Islet precursor cell (in vitro differentiated cells): ENCODE data around the gene IGSF9B.

Source experiments
- DNase-seq: peaks from one replicate; pipeline ENCODE4 v3.0.0-alpha.2; 2018

The IGSF9B gene

DNA sequence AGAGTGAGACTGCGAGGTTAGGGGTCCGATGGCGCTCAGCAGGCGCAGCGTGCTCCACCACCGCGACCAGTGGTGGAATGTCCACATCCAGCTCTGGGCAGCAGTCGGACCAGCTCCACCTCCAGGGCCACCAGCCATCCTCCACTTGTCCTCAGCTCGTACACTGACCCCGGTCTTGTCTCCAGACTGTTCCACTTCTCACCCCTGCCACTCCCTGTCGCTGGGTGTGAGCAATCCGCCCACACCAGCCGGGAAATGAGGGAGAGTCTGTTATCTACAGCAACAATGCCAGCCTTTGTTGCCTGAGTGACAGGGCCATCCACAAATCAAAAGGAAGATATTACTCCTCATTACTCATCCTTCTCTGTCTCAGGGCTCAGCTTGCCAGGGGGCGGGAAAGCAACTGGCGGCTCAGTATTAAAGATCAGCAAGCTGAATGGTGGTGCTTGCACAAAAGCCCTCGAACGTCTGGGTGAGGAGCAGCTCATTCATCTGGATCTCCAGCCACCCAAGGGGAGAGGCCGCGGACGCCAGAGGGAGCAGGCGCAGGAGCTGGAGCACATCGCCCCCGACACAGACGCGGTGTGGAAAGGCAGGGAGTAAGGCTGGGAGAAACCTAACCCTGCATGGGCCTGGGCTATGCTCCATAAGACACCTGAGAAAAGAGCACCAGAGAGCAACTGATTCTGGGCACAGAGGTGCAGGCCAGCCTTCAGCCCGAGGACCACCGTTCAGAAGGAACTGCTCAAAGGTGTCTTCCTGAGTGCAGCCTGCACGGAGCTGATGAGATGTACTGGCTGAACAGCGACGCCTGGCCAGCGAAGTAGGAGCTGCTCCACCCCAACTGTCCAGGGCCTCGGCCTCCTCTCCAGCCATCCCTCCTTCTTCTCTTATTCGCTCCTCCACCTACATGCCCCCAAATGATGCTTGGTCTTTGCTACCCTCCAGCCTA is 21.9 kb downstream of the IGSF9B start:
- peak; percentile 88 for DNase-seq

DNA sequence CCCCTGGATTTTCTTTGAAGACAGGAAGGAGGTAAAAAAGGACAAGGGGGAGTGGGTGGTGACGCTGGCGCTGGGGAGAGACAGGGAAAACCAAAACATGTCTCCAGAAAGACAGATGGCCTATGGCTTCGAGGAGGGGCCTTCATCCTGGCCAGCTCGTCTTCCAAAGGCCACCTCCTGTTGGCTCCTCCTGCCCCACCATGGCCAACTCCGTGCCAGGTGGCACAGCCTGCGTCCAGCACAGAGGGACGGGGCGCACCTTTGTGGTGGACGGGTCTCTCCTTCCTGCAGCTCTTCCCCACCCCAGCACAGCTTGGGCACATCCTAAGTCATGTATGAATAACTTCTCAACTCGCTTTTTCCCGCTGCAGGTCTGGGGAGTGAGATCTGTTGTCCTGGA is 22.7 kb downstream of the IGSF9B start:
- no peak for DNase-seq

DNA sequence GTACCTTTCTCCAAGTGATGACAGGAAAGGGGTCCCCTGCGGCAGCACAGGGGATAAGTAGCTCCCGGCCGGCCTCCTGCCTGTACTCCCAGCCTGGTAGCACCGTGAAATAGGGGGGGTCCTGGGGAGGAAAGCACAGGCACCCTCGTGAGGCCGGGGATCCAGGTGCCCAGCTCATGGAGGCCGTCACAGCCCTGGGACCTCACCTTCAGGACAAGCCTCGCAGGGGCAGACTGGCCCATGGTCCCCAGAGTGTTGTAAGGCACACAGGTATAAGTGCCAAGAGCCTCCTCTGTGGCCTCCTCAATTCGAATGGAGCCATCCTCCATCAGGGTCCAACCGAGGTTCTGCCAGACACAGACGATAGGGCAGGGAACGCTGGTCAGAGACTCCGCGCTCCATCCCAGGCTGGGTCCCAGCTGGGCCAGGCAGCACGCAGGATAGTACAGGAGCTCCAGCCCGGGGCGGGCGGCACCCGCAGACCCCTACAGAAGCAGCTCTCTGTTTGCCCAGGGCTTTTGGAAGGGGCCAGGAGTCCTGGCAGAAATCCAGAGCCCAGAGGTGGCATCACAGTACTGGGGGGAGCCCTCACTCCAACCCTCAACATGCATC is 25.2 kb downstream of the IGSF9B start:
- DNase-seq = no peak

DNA sequence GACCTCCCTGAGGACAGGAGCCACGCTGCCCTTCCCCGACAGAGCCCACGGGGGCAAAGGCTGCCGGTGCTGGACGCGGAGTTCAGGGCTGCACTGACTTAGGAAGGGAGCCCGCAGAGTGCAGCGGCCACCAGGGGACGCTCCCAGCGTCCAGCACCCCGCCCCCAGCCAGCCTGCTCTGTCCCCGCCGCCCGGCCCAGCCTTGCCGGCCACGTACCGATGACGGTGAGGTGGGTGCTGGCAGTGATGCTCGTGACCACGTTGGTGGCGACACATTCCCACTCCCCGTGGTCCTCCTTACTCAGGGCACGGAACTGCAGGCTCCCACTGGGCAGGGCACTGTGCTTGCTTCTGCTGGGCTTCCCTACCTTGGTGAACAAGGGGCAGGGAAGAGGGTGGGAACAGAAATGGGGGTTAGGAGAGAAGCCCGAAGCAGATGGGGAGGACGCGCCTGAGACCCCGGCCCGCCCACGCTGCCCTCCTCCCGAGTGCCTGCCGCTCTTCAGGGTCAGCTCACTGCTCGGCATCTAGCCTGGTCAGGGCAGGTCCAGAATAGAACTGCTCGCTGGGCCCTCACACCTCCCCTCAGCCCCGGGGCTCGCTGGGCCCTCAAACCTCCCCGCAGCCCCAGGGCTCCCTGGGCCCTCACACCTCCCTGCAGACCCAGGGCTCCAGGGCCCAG is 25.9 kb downstream of the IGSF9B start:
- DNase-seq = peak; percentile 78

DNA sequence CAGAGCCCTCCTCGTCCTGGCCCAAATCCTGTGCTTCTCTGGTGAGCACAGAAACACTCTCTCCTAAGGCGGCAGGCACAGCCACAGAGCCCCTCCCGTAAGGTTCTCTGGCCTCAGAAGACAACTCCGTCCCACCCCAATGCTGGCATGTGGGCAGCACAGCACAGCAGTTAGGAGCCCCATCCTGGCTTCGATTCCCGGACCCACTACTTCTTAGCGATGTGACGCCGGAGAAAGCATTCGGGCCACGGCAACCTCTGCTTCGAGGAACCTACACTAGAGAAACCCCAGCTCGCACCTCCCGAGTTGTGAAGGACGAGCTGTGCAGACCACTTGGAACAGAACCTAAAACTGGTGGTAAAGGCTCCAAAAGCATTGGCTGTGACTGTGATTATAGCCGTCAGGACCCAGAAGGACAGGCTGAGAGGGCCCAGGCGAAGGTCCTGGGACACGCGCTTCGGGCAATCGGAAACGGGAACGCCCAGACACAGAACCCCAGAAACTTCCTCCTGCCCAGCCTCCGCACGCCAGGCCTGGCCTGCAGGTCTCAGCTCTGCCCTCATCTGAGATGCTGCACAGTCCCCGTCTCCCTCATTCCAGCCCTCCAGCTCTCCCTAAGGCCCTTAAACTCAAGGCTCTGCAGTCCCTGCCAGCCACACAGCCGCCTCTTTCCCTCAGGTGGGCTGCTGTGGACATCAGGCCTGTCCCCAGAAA is 26.6 kb downstream of the IGSF9B start:
- no peak for DNase-seq

DNA sequence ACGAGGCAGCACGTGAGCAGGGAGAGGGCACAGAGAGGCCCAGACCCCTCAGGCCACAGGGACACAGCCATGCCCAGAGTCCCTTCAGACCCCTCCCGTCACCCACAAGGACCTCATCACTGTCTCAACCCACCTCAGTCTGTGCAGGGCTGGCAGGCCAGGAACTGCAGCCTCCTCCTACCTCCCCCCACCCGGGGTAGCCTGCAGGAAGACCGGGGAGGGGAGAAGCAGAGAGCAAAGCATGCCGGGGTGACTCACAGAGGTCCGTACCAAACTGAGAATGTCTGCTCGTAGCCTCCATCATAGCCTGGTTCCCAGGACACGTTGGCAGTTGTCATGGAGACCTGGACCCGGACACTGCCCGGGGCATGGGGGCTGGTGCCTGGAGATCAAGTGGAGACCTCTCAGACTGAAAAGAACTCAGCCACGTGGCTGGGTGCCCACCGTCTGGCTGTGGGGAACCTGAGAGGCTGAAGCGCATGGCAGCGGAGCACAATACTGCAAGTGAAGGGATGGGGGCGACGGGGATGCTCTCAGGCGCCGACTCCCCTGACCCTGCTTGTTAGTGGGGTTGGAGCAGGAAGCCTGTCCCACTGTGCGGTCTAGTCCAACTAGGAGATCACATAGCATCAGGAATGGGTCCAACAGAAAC is 27.2 kb downstream of the IGSF9B start:
- DNase-seq = peak; percentile 74

DNA sequence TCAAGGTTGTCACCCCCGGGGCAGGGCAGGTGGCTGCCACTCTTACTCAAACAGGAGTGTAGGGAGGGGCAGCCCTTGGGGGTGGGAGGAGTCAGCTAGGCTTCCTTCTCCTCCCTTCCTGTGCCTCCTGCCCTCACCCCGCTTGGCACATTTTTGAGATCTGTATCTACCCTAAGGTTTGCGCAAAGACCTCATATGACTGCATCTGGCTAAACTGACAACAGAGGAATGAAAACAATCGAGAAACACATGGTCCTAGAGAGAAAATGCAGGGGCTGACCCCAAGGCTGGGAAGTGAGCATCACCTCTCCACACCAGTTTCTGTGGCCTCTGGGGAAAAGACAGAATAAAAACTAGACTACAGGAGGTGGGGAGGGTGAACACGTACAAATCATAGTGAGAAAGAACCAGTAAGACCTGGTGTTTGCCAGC is 28.1 kb downstream of the IGSF9B start:
- DNase-seq = no peak

DNA sequence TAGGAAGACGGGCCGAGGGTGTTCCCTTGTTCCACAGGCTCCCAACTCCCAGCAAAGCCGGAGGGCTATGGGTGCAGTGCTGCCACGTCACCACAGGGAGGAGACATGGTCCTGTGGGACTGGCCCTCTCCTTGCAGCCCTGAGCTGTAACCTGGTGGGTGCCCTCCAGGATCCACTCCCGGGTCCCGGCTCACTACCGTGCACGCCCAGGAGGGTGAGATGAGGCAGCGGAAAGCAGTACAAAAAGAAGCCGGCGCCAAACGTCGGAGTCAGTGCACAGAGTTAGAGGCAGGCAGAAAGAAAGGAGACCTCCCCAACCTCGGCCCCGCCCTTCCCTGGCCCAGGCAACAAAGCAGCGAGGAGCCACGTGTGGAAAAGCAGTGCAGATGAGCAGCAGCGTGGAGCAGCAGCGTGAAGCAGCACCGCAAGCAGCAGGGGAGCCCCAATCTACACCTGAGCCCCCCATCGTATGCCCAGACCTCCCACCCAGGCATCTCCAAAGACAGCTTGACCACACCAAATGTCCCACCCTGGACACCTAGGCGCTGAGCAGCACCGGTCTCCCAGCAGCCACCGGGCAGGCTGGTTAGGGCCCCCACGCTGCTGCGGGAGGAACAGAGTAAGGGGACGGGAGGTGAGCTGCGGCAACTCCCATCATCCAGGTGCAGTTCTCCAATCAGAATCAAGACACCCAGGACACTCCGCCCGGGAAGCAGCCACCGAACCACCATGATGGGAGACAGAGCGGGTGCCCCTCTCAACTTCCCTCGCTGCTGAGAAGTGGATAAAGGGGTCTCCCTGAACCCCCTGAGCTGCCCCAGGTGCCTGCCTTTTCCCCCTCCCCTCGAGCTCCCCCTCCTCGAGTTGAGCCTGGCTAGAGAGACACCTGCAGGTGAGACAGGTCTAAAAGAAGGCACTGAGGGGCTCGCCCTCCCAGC is 28.8 kb downstream of the IGSF9B start:
- DNase-seq = peak; percentile 92

DNA sequence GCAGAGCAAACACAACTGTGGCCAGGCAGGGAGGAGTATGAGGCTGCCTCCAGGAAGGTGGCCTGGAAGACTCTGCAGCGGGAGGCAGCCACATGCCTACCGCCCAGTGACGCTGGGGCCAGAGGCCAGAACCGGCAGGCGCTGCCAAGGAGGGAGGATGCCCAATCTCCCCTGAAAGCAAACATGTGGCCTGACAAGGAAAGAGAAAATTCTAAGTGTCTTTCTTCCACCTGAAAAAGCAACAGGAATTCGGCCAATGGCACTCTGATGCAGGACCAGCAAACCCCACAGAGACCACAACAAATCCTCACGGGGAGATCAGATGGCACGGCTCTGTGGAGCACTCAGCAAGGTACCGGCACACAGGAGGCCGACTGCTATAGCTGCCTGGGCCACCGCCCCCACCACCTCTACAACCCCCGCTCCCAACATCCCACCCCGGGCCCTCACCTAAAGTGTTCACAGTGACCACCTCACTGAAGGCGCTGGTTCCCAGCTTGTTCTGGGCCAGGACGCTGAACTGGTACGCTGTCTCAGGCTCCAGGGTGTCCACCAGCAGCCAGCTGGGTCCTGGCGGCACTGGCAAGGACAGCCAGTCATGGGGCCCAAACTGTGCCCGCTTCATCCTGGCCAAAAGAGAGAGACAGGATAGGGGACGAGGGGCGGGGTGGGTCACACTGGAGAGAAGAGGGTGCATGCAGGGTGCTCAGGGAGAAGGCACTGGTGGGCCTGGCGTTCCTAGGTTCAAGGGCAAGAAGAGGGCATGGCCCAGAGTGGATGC is 30.1 kb downstream of the IGSF9B start:
- no peak for DNase-seq

DNA sequence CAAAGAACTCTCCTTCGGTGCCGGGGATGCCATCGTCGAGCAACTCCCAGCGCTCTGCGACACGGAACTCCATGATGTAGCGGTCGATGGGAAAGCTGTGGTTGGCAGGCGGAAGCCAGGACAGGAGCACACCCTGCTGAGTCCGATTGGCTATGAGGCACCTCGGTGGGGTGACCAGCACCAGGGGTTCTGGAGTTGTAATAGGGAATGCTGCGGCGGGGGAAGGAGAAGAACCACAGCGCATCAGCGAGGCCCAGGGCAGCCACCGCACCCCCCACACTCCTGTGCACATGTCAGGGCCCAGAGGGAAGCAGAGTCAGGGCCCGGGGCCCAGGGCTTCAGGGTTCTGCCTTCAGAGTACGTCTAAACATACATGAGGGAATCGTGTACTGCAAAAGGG is 31.0 kb downstream of the IGSF9B start:
- no peak for DNase-seq

DNA sequence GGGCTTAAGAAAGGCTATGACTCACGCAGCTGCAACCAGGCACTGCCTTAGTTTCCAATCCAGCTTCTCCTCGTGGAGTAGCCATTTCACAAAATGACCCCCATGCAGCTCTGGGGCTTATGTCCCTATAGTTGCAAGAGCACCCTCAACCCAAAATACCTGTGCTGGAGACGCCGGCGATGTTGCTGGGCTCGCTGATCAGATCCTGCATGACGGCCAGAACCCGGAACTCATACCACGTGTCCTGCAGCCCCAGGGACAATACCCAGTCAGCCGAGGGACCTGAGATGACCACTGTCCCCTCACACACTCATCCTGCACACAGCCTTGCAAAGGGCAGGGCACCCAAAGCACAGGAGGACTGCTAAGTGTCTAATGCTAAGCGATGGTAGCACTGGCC is 32.1 kb downstream of the IGSF9B start:
- no peak for DNase-seq

DNA sequence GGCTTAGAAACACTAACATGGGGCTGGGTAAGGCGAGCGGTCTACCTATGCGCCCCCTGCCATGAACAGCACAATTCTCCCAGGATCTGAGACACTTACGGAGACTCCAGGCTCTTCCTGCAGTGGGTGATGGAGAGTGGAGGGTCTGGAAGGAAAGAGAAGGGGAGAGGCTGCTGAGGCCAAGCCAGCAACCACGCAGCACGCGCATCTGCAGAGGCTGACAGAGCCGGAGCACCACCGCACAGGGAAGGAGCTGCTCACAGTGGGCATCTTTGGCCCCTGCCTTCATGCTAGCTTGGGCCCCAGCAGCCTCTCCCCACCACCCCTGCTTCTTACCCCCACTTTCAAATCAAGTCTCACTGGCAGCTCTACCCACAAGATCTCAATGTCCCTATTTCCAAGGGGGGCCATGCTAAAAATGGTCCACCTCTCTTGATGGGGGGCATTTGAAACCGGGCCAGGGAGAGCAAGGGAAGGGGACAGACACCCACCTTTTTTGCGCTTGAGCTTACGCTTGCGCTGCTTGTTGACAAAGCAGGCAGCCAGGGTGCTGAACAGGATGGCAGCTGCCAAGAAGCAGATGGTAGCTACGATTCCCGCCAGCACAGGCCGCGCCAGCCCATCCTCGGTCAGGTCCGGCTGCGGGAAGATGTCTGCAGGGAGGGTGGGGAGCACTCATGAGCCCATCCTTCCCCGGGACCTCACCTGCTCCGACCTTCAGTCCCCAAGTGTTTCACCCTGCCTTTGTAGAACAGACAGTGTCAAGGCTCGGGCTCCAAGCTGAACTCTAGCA is 34.5 kb downstream of the IGSF9B start:
- no peak for DNase-seq

DNA sequence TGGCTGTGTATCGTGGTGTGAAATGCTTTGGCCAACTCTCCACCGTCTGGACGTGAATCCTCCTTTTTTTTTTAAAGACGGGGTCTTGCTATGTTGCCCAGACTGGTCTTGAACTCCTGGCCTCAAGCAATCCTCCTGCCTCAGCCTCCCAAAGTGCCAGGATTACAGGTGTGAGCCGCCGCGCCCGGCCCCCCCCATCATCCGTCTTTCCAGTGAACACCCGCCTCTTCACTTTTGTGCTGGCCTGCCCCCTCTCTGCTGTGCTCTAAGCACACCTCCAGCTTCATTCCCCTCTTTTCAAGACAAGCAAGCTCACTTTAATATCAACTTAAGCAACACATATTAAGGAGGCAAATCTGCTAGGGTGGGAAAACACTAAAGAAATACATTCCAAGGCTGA is 35.3 kb downstream of the IGSF9B start:
- no peak for DNase-seq

DNA sequence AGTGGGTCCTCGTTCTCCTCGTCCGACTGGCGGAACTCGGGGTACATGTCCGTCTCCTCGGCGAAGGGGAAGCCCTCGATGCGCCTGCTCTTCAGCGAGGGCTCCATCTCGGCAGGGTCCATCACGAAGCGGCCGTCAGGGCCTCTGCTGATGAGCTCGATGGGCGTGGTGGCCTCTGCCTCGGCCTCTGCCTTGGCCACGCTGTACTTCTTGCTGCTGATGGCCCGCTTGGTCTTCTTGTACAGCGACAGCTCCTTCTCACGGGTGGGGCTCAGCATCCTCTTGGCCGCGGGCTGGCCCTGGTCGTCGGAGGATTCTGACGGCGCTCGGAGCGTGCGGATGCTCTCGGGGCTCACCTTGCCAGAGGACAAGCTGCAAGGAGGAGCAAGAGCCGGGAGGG is 35.7 kb downstream of the IGSF9B start:
- no peak for DNase-seq

DNA sequence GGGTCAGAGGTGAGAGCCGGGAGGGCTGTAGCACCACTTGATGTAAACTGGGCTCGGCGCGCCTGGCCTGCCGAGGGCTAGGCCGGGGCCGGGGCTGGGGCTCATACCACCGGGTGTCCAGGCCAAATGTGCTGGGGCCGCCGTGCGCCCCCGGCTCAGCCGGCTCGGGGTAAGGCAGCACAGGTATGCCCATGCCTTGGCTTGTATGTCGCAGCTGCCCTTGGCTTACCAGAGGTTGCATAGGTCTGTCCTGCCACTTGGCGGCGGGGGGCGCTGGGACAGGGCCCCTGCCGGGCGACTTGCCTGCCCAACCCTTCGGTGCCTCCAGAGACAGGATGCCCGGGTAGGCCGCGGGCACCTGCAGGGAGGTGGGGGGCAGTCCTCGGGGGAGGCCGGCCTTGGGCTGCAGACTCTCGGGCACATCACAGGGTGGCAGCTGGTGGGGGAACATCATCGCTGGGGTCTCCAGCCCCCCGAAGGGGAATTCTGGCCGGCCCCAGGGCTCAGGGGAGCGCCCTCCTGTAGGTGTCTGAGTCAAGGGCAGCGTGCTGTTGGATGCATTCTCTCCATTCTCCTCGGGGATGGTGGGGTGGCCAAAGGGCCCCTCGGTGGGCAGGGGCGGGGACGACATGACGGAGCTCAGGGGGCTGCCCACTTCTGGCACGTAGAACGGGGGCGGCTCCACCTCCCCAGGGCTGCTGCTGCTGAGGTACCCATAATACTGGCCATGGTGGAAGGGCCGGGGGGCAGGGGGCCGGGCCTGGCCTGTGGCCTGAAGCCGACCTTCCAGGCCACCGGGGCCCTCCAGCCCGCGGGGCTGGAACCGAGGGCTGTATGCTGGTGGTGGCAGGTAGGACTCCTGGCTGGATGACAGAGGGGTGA is 36.4 kb downstream of the IGSF9B start:
- DNase-seq = no peak

DNA sequence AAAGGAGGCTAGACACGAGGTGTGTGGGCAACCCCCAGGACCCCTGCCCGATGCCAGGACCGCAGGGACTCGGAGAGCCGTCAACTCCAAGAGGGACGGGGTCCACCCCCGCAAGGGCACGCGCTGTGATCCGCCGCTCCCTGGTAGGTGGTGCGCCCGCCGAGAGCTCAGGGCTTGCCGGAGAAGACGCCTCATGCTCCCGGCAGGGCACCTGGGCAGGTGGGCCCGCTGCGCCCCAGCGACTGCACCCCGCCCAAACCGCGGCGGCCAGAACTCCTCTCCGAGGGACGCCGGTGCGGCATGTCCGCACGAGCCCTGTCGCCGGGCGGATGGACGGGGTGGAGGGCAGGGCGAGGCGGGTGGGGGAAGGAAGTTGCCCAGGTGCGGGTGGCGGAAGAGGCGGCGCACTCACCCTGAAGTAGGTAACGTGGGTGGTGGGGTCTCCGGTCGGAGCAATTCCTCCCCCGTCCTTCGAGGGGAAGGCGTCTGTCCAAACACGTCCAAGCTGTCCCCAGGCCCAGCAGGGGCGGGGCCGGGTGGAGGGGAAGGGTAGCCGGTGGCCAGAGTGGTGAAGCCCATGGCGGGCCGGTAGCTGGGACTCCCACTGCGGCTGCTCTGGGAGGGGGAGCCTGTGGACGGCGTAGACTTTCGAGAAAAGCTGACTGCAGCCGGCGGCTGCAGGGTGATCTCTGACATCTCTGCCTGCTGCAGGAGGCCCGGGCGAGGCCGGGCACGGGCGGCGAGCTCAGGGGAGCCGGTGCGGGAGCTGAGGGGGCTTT is 37.2 kb downstream of the IGSF9B start:
- no peak for DNase-seq

DNA sequence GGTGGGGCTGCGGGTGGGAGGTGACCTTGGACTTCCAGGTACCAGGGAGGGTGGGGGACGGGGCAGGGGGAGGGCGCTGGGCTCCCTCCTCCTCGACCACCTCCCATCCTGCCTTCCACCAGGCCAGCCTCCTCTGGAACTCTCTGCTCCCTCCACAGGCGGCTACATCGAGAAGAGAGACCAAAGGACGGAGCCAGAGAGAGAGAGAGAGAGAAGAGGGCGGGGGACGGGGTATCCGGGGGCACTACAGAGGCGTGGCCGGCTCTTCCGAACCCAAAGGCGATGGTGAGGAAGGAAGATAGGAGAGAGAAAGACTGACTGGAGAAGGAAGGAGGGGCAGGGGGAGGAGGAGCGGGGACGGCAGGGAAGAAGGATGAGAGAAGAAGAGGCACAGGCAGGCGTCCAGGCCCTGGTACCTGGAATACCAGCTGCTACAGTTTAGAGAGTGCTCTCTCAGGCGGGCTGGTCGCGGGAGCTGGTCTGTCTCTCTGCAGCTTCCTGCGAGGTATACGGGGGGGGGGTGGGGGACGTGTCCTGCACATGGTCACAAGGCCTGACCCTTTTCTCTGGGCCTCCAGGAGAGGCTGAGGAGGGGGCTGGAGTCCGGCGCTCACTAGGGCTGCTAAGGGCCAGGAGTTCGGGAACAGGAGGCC is 38.0 kb downstream of the IGSF9B start:
- DNase-seq = peak; percentile 74
